NCI-H524 (cell line): ENCODE data around the gene CFAP65.
A peak's percentile ranks its signal among the peaks of the same experiment; 100 is the strongest.

Experiments
- DNase-seq, 2 experiments: peaks; one replicate each; lab custom pipeline; 2025; lab: John Stamatoyannopoulos, UW

CFAP65 gene

GRCh38 chr2:219032051-219032745, 9.1 kb downstream of the CFAP65 start:
- no peak for DNase-seq

GRCh38 chr2:219031005-219031738, 10.1 kb downstream of the CFAP65 start:
- DNase-seq: no peak

GRCh38 chr2:219030177-219030940, 11.0 kb downstream of the CFAP65 start:
- no peak for DNase-seq

GRCh38 chr2:219029829-219030165, 11.5 kb downstream of the CFAP65 start:
- DNase-seq: peak; percentile 53 to 73

GRCh38 chr2:219028996-219029828, 12.1 kb downstream of the CFAP65 start:
- DNase-seq: no peak

GRCh38 chr2:219028141-219028540, 13.2 kb downstream of the CFAP65 start:
- no peak for DNase-seq

- DNase-seq: no peak
Measured at GRCh38 chr2:219027511-219028055, 13.7 kb downstream of the CFAP65 start.

GRCh38 chr2:219026946-219027345, 14.4 kb downstream of the CFAP65 start:
- DNase-seq: no peak

- no peak for DNase-seq
Measured at GRCh38 chr2:219025637-219026585, 15.4 kb downstream of the CFAP65 start.

- no peak for DNase-seq
Measured at GRCh38 chr2:219024059-219024458, 17.3 kb downstream of the CFAP65 start.

- DNase-seq: no peak
Measured at GRCh38 chr2:219023045-219023605, 18.2 kb downstream of the CFAP65 start.

- no peak for DNase-seq
Measured at GRCh38 chr2:219022616-219023015, 18.7 kb downstream of the CFAP65 start.

- DNase-seq: no peak
Measured at GRCh38 chr2:219022041-219022440, 19.3 kb downstream of the CFAP65 start.

GRCh38 chr2:219021591-219021990, 19.7 kb downstream of the CFAP65 start:
- DNase-seq: no peak

- DNase-seq: no peak
Measured at GRCh38 chr2:219020604-219021365, 20.5 kb downstream of the CFAP65 start.

GRCh38 chr2:219019436-219019835, 21.9 kb downstream of the CFAP65 start:
- no peak for DNase-seq

GRCh38 chr2:219018726-219019125, 22.6 kb downstream of the CFAP65 start:
- DNase-seq: no peak

GRCh38 chr2:219018286-219018685, 23.0 kb downstream of the CFAP65 start:
- no peak for DNase-seq

- DNase-seq: no peak
Measured at GRCh38 chr2:219017201-219017931, 23.9 kb downstream of the CFAP65 start.
